Fibroblast of skin of left biceps (primary cell): ENCODE results near the gene AP3M1.
"Not testable (repeated sequence)": the region's sequence is repeated elsewhere in the genome, so short reads cannot be mapped to it uniquely, and the experiment has no call there.

Experiments
- DNase-seq, 2 experiments: peaks; one replicate each; pipeline ENCODE4 v3.0.0-alpha.2; 2013; ENCODE audit warnings: low read depth in 2 of 2

Gene AP3M1

DNA sequence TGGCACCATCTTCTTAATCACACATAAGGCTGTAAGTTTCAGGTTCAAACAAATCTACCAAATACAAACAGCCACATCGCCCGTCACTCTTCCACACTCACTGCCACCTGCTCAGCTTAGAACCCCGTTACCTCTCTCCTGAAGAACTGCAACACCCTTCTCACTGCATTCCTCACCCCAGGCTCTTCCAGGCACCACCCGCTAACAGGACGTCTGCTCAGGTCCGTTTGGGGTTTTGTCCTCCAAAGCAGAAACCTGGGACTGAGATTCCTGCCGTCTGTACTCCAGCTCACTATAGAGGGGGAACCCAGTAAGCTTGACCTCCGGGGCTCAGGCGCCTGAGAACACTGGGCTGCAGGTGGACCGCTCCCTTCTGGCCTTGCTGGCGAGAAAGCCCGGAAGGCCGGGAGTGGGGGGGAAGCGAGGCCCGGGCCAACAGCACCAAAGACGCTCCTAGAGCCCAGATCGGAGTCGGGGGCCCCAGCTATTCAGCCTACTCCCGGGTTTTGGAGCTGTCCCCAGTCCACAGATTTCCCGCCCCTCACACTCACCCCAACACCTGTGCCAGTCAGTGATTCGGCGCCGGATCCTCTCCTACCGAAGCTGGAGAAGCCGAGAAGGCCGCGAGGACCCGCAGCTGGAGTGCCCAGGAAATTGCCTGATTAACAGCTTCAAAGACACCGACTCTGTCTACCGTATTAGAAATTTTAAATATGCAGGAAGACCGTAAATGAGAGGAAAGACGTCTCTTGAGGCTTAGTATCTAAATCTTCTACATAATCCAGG lies at the start of gene AP3M1:
TSS of gene AP3M1 (minus strand) at position 625 of the 786 bp plus-strand sequence. CDS start 12,449 bp downstream, outside the sequence.
- no peak for DNase-seq

- no peak for DNase-seq
Observed at GRCh38 chr10:74199315-74199714, 48.7 kb upstream of the AP3M1 start.

DNA sequence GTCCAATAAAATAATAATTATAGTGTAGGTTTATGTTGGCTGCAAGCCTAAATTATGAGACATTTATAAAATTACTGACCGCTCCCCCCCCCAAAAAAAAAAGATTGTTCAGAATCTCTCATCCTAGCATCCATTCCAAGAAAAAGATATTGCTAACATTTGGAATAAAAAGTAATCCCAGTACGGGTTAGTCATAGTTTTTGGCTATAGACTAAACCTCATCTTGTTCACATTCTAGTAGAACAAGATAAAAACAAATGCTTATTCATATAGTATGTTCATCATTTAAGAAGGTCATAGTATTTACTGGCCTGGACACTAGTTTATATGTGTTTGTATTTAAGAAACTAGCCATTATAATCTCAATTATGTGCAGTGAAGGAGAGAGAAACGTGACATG lies 44.4 kb upstream of the AP3M1 start:
- no peak for DNase-seq

DNA sequence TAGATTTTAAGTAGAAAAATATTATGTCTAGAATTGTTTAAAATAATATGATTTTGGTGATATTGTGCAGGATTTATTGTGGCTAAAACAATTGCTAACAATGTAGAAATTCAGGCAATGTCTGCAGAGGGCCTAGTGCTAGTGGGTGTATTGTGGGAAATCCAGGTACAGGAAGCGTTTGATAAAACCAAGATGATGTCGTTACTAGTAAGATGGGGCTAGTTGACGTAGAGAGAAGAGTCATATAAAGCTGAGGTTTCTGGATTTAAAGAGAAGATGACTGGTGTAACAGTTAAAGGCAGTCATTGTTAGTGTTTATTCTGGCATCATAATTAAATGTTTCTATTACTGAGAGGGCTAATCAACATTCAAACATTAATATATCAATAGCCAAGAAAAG lies 43.9 kb upstream of the AP3M1 start:
- no peak for DNase-seq

GRCh38 chr10:74190494-74190893 lies 39.9 kb upstream of the AP3M1 start:
- DNase-seq: no peak

DNA sequence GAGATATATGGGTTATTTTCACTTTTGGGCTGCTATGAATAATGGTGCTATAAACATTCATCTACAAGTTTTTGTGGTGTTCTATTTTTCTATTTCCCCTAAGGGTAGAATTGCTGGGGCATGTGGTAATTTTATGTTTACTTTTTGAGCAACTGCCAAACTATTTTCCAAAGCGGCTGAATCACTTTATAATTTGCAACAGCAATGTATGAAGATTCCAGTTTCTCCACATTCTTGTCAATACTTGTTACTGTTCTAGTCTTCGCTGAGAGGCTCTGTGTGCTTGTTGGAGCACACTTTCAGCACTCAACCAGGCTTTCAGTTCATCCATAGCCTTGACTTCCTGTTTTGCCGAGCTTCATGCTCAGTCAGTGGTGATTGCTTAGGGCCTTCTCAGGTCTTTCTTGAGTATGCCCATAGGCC lies 39.4 kb upstream of the AP3M1 start:
- peak; percentile 91 to 93 for DNase-seq

DNA sequence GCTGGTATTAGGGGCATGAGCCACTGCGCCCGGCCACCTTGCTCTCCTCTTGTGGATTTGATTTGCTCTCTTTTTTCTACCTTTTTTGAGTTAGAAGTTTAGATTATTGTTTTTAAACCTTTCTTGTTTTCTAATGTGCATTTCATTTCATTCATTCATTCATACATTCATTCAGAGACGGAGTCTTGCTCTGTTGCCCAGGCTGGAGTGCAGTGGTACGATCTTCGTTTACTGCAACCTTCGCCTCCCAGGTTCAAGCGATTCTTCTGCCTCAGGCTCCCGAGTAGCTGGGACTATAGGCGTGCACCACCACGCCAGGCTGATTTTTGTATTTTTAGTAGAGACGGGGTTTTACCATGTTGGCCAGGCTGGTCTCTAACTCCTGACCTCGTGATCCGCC lies 38.0 kb upstream of the AP3M1 start:
- not testable (repeated sequence) for DNase-seq

DNA sequence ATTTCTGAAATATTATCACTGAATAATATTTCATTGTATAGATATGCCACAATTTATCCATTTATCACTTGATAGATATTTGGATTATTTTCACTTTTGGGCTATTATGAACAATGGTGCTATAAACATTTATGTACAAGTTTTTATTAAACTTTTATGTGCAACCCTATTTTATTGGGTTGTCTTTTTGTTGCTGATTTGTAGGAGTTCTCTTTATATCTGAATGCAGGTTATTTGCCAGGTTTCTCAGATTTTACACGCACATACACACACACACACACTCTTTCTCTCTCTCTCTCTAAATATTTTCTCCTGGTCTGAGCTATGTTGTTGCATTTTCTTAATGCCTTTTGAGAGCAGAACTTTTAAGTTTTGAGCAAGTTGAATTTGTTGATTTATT lies 36.6 kb upstream of the AP3M1 start:
- DNase-seq: no peak

DNA sequence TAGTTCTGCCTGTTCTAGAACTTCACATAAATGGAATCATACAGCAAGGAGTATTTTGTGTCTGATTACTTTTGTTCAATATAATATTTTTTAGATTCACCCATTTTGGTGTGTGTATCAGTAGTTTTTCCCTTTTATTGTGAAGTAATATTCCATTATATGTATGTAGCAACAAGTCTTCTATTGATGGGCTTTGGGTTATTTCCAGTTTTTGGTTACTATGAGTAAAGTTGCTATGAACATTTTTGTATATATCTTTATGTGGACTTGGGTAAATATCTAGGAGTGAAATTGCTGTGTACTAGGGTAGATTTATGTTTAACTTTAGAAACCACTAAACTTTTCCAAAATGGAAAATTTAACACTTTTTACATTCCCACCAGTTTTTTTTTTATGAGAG lies 36.0 kb upstream of the AP3M1 start:
- DNase-seq: no peak

GRCh38 chr10:74179111-74179710 lies 28.6 kb upstream of the AP3M1 start:
- DNase-seq: no peak

DNA sequence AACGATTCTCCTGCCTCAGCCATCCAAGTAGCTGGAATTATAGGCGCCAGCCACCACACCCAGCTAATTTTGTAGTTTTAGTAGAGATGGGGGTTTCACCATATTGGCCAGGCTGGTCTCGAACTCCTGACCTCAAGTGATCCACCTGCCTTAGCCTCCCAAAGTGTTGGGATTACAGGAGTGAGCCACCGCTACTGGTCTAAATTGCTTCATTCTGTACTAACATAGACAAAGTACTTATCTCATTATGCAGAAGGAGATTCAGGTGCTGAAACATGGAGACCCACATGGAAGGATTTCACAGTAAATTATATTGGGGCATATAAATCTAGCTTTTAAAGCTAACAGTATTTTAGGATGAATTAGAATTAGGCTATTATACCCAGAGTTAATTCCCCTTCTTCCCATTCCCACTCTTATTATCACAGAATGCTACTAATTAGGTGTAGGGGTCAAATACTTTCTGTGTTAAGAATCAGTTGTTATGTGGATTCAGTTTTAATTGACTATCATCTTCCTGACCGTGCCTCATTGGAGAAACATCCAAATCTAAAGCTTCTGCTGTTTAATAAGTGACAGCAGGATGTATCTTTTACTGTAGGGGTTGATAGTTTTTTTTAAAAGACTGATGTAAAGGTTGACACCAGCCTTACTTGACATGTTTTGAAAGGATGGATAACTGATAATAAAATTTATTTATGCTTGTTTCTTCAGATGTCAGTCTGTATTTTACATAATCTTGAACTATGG lies 27.6 kb upstream of the AP3M1 start:
- DNase-seq: no peak

- DNase-seq: no peak
Observed at GRCh38 chr10:74177140-74177677, 26.6 kb upstream of the AP3M1 start.

GRCh38 chr10:74176380-74177139 lies 25.9 kb upstream of the AP3M1 start:
- DNase-seq: peak; percentile 66 to 69

DNA sequence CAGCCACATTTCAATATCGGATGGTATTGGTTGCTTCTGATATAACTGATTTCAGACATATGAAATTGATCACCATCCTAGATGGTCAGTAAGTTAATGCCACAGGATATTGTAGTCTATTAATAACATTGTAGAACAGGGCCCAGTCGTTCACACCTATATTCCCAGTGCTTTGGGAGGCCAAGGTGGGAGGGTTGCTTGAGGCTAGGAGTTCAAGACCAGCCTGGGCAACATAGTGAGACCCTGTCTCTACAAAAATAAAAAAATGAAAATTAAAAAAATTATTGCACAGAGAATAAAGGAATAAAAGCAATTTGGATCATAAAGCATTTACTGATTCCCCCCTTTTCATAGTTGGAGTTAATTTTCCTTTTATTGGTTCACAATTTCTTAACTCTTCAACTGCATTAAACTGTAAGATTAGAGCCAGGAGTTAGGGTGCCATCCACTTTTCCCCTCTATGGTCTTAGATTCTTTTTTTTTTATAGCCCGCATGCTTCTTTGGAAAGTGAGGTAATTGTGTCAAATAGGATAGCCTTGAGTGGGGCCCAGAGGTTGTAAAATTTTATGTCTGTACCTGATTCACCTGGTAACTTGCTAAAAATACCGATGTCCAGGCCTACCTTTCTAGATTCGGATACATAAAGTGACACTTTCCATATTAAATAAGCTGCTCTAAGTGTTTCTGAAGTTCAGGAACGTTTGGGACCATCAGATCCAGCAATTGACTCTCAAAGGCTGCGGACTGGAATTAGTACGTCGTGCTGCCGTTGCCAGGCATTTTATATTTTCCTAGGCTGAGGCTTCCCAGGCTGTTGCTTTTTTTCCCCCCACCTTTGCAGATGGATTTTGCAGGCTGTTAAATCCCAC lies 25.1 kb upstream of the AP3M1 start:
- no peak for DNase-seq

DNA sequence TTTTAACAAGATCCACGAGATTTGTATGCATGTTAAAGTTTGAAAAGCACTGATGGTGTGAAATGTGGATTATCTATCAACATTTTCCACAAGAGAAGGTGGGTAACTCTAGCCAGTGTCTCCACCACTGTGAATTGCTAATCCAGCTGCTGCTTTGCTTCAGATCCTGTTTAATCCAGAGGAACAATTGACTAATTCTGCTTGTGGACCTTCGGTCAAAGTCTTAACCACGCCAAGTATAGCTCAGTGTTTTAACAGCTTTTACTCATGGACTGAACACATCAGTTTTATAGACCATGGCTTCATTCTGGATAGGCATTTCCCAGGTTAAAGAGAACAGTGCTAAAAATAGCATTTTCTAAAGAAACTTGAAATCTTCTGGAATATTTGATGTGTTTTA lies 23.9 kb upstream of the AP3M1 start:
- no peak for DNase-seq

- DNase-seq: no peak
Observed at GRCh38 chr10:74171625-74172024, 21.0 kb upstream of the AP3M1 start.

GRCh38 chr10:74167443-74167842 lies 16.8 kb upstream of the AP3M1 start:
- no peak for DNase-seq

DNA sequence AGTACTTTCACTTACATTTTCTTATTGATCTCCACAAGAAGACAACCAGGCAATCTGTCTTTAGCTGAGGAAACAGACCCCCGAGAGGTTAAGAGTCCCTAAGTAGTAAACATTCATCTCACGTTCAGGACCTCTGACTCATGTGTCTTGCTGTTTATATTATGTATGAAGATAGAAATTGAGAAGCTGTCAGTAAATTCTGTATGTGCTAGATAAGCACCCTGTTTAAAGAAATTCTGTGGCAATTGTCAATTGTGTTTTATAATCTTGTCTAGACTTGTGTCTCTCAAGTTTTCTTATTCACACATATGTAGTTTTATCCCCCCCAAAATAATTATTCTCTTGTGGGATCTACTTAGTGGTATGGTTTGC lies 14.9 kb upstream of the AP3M1 start:
- DNase-seq: no peak

GRCh38 chr10:74164716-74165529 lies 14.3 kb upstream of the AP3M1 start:
- no peak for DNase-seq
